T-helper 1 cell treated with Interleukin-12 subunit alpha and Interleukin-12 subunit beta and Interleukin-4 antibody, amounts not matched to agents 30 ng/mL and 1 ng/mL, for 36 hours (primary cell): Measurements from ENCODE around the gene IFT122. TPM values are rescaled to one million over a fixed set of nuclear protein-coding genes. Genes with fewer than 3 reads are reported as not detected.

Experiments used
- intact Hi-C: fragments of 100-400 bp; cut with micrococcal nuclease; formaldehyde crosslinking; loops from one replicate; pipeline ENCODE4 v1.15.1; 2024
- total RNA-seq: library from RNA; stranded (reverse); gene quantifications from 2 replicates; pipeline ENCODE4 v1.2.3, GENCODE V29; 2022

Gene IFT122
- total RNA-seq, 1 donor from 2014 or later = 19.2 TPM

- intact Hi-C loops = no loop called here
Measured at GRCh38 chr3:129413687-129414506, 26.1 kb upstream of the IFT122 start.

DNA sequence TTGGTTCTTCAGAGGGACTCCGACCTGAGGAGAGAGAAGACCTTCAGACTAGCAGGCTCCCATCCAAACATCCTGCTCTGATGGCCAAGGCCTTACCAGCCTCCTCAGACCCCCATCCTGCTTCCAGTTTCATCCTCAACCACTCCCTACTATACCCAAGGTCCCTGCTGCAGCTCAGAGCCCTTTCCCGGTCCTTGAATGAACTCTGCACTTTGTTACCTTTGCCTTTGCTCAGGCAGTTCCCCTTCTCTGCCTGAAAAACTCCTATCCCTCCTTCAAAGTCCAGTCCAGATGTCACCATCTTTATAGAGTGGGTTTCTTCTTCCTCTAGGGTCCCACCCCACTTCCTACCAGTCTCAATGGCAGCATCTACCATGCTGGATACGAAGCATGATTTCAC is 24.6 kb upstream of the IFT122 start:
- intact Hi-C loops = no loop called here

GRCh38 chr3:129415830-129416229 is 24.2 kb upstream of the IFT122 start:
- intact Hi-C loops = no loop called here

- intact Hi-C loops = no loop called here
Measured at GRCh38 chr3:129416415-129416814, 23.6 kb upstream of the IFT122 start.

- intact Hi-C loops = no loop called here
Measured at GRCh38 chr3:129417326-129417725, 22.7 kb upstream of the IFT122 start.

- intact Hi-C loops = no loop called here
Measured at GRCh38 chr3:129418041-129418973, 21.7 kb upstream of the IFT122 start.

GRCh38 chr3:129419476-129419875 is 20.5 kb upstream of the IFT122 start:
- intact Hi-C loops = no loop called here

DNA sequence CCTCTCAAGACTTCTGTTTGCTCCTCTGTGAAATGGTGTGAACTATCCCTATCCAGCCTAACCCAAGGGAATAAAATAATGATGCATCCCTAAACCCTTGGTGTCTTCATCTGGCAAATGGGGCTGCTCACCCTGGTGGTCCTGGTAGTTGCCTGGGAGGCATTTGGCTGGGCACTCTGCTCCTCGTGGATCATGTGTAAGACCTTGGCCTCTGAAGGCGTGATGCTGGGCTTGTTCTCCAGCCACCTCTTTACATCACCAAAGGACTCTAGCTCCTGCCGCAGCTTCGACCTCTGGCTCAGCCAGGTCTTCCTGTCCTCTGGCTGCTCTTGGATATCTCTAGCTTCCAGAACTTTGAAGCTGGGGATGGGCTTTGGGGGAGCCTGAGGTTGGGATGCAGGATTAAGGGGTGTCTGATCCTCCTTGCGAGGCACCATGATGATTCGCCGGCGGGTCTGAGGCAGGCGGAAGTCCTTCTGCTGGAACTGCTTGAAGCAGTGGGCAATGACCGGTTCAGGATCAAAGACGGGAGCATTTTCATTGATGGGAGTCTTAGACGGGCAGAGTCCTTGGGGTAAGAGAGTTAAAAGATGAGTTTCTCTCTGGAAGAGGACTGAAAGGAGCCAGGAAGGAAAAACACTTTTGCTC is 18.7 kb upstream of the IFT122 start:
- intact Hi-C loops = no loop called here

- intact Hi-C loops = no loop called here
Measured at GRCh38 chr3:129421988-129422745, 17.9 kb upstream of the IFT122 start.

DNA sequence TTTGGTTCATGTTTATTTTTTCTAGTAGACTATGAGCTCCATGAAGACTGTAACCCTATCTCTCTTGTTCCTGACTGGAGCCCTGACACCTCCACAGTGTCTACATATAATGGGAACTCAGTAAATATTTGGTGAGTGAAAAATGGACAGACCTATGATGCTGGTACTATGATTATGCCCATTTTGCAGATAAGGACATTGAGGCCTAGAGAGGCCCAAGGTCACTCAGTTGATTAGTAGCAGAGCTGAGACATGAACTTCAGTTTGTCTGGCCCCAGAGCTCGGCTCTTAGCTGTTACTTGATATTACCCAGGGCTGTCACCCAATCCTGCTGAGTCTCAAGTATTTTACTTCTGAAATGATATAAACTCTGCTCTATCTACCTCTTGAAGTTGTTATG is 17.1 kb upstream of the IFT122 start:
- intact Hi-C loops = no loop called here

- intact Hi-C loops = no loop called here
Measured at GRCh38 chr3:129424185-129424841, 15.7 kb upstream of the IFT122 start.

DNA sequence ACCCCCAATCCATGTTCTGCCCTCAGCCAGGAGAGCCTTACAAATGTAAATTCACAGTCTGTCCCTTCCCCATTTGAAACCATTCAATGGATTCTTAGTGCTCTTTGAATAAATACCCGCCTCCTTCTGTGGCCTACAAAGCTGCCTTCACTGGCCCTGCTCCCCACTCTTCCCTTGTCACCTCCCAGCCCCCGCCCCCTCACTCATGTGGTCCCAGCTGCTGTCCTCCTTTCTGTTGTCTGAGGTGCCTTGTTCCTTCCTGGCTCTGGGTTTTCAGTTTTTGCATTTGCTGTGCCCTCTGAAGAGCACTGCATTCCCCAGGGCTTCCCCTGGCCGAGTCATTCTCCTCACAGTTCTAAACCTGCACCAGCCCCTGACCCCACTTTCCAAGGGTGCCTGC is 14.8 kb upstream of the IFT122 start:
- intact Hi-C loops = no loop called here

DNA sequence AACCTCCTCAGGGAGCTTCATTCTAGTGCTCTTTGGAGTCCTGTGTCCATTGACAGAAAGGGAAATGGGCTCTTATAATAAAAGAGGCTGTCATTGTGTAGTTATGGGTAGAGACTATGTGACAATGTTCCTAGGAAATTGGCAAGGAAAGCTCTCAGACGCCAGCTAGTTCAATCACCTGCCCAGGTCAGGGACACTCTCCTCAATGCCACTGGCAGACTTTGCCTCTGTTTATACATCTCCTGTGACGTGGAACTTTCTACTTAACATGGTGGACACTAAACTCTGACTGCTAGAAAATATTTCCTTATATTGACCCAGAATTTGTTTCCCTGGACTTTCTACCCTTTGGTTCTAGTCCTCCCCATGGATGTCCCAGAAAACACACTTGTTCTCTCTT is 14.4 kb upstream of the IFT122 start:
- intact Hi-C loops = no loop called here

DNA sequence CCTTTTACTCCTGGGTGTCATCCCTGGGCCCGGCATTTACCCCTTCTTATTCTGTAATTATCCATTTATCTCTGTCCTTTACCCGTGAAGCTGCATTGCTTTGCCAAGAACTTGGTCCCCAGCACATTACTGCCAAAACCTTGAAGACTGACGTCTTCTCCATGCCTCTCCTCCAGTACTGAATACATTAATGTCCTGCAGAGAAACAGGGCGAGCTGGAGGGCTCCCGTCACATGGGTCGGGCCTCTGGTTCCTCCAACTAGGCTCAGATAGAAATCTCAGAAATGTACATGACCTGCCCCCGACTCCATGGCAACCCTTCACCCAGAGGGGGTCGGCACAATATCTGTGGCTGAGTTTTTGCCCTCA is 12.0 kb upstream of the IFT122 start:
- intact Hi-C loops = loop anchor here (1.0 to 2.0 kb wide), 4 partner anchors 12 to 401 kb away; partner anchors contain the start of genes IFT122 and RAB43

GRCh38 chr3:129428376-129429079 is 11.5 kb upstream of the IFT122 start, which contains the start of gene EFCAB12:
EFCAB12 (minus strand) TSS chr3:129428636; CDS start chr3:129428488, 148 bp downstream.
- intact Hi-C loops = loop anchor here (1.0 to 2.0 kb wide), 4 partner anchors 12 to 401 kb away; partner anchors contain the start of genes IFT122 and RAB43

DNA sequence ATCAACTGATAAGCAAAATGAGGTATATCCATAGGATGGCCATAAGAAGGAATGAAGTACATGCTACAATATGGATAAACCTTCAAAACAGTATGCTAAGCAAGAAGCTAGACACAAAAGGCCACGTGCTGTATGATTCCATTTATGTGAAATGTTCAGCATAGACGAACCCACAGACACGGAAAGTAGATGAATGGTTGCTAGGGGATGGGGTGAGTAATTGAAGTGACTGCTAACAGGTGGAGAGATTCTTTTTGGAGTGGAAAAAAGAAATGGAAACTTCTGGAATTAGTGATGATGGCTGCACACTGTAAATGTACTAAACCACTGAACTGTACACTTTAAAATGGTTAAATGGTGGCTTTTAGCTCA is 11.0 kb upstream of the IFT122 start:
- intact Hi-C loops = loop anchor here (2.0 kb wide), 1 partner anchor 308 kb away; the partner anchor contains the start of gene RAB43

- intact Hi-C loops = loop anchor here (2.0 kb wide), 1 partner anchor 309 kb away; the partner anchor contains the start of gene RAB43
Measured at GRCh38 chr3:129429602-129430001, 10.4 kb upstream of the IFT122 start.

DNA sequence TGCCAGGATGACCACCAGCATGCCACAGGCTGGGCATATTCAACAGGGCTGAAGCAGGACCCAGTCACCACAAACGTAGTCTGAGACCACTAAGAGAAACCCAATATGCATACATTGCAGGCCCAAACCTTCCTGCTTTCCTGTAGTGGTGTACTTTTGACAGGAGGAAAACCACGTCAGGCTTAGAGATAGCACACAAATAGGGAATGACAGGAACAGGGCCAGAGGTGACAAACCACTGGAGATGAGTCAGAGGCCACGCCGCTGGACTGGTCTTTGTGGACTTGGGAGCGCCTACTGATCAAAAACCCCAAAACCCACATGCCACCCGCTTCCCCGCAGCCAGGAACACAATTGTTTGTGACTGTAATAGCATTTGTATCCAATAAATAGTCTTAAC is 8.0 kb upstream of the IFT122 start:
- intact Hi-C loops = no loop called here

DNA sequence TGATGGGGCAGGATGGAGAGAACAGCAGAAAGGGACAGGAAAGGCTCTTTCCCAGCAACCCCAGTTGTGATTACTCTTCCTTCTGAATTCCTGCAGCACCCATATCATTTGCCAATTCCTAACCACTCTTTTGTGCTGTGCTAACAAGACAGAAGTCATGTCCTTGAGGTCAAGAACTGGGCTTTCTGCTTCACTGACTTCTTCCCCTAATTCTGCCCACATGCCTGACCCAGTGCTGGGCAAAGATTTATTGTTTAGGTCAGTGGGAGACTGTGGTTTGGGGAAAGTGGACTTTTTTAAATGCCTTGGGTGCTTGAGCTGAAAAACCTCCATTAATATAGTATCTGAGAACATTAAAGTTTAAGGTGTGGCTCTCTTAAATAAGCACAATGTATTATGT is 7.4 kb upstream of the IFT122 start:
- intact Hi-C loops = no loop called here

GRCh38 chr3:129433565-129433964 is 6.5 kb upstream of the IFT122 start:
- intact Hi-C loops = no loop called here
